NCI-H1930 (cell line): Measurements from ENCODE around the gene ANKRD12.
"Not testable (repeated sequence)": the region's sequence is repeated elsewhere in the genome, so short reads cannot be mapped to it uniquely, and the experiment has no call there.

Source experiments
- DNase-seq, 2 experiments: peaks; one replicate each; lab custom pipeline; 2025; lab: John Stamatoyannopoulos, UW

The ANKRD12 gene

DNA sequence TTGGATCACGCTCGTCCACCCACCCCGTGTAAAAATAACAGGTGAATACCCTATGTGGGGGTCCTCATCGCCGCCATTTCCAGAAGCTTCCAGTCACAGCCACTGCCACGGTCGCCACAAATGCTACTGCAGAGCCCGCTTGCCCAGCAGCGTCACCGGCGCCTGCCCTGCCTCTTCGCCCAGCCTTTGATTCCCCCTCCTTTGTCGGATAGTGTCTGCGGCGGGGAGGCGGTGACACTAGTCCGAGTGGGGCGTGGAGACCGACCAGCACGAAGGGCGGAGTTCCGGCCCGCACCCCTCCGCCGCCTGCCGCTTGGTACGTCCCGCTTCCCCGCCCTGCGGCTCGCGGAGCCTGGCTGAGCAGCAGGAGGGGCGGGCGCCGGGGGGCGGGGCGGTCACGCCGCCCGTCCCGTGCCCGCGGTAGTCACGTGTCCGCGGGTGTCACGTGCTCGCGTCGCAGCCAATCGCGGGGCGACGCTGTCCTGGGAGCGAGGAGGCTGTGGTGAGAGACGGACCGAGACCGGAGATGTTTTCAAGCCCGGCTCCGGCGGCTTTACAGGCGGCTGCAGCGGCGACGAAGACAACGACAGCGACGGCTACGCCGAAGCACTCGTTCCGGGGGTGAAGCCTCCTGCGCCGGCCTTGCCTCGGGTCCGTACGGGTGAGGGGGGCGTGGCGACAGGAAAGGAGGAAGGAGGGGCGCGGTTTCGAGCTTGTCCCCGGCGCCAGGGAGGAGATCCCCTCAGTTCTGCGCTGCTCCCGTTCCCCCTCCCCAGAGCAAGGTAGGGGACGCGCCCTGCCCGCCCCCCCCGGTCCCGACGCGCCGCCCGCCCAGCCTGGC is at the start of gene ANKRD12:
TSS of gene ANKRD12 (plus strand) at position 467 of the 841 bp plus-strand sequence. CDS start 45,652 bp downstream, outside the sequence.
- peak; percentile 74 to 88 for DNase-seq

GRCh38 chr18:9087144-9087543 is 49.4 kb upstream of the ANKRD12 start:
- DNase-seq, result no peak

GRCh38 chr18:9088252-9088651 is 48.3 kb upstream of the ANKRD12 start:
- DNase-seq, result no peak

- DNase-seq, result not testable (repeated sequence)
Observed at GRCh38 chr18:9088727-9089126, 47.9 kb upstream of the ANKRD12 start.

- no peak for DNase-seq
Observed at GRCh38 chr18:9090578-9090977, 46.0 kb upstream of the ANKRD12 start.

DNA sequence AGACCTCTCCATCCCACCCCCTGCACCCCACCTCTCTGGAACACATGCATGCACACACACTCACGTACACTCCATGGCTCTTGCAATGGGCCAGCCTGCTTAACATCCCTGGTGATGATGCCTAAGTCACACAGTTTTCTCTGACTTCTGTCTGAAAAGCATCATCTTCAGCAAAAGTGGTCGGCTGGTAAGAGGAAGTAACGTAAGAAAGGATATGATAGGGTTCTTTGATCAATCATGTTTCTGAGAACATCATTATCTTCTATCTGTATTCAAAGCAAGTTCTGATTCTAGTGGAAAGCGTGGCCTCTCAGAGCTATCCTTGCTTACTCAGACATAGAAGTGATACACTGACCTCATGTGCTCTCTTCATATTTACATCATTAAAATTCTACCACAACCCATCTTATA is 45.5 kb upstream of the ANKRD12 start:
- DNase-seq, result no peak

DNA sequence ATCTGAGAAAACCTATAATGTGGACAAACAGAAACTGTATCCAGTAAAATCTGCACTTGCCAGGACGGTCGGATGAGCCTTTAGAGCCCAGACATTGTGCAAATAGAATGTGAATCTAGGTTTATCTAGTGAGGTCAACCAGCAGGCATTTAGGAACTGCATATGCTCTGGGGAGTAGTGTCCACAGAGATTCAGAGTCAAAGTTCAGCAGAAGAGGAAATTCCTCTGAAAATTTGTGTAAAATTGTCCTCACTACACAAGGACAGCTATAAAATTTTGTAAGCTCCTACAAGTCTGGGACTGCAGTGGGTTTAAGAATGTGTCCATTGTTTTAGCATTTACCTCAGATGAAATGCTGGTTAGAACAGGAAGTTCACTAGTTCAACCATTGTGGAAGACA is 43.9 kb upstream of the ANKRD12 start:
- no peak for DNase-seq

- not testable (repeated sequence) for DNase-seq
Observed at GRCh38 chr18:9093109-9093508, 43.5 kb upstream of the ANKRD12 start.

GRCh38 chr18:9094307-9095226 is 42.0 kb upstream of the ANKRD12 start:
- no peak for DNase-seq

- DNase-seq, result no peak
Observed at GRCh38 chr18:9095297-9096006, 41.1 kb upstream of the ANKRD12 start.

GRCh38 chr18:9096007-9096371 is 40.6 kb upstream of the ANKRD12 start:
- no peak for DNase-seq

- no peak for DNase-seq
Observed at GRCh38 chr18:9096685-9097084, 39.9 kb upstream of the ANKRD12 start.

DNA sequence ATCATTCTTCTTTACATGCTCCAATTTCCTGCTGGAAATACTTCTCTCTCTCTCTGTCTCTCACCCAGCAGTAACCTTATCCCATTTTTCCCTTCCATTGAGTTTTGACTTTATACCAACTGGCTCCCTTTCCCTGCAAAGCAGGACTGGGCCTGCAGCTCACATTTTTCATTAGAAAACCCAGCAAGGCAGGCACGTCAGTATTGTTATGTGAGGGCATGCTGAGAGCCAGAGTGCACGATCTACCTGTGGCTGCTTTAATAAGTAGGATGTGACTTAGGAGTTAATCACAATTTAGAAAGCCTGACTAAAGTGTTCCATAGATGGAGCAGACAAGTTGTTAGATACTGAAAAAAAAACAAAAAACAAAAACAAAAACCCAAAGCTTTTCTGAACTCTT is 39.2 kb upstream of the ANKRD12 start:
- no peak for DNase-seq

DNA sequence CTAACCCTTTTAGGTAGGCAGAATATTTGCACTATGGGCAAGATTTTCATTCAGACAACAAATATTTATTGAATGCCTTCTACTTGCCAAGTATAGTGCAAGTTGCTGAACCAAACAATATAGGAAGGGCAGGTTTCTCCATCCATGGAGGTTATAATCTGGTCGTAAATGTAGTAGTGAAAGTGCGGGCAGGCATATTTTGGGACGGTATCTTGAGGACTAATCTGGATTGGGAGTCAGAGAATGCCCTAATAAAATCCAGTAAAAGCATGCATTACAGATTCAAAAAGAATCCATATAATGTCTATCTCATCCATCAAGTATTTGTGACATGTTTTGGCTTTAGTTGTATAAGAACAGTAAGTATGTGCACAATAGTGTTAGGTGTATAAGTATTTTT is 35.8 kb upstream of the ANKRD12 start:
- DNase-seq, result no peak

GRCh38 chr18:9101730-9102507 is 34.7 kb upstream of the ANKRD12 start:
- no peak for DNase-seq

DNA sequence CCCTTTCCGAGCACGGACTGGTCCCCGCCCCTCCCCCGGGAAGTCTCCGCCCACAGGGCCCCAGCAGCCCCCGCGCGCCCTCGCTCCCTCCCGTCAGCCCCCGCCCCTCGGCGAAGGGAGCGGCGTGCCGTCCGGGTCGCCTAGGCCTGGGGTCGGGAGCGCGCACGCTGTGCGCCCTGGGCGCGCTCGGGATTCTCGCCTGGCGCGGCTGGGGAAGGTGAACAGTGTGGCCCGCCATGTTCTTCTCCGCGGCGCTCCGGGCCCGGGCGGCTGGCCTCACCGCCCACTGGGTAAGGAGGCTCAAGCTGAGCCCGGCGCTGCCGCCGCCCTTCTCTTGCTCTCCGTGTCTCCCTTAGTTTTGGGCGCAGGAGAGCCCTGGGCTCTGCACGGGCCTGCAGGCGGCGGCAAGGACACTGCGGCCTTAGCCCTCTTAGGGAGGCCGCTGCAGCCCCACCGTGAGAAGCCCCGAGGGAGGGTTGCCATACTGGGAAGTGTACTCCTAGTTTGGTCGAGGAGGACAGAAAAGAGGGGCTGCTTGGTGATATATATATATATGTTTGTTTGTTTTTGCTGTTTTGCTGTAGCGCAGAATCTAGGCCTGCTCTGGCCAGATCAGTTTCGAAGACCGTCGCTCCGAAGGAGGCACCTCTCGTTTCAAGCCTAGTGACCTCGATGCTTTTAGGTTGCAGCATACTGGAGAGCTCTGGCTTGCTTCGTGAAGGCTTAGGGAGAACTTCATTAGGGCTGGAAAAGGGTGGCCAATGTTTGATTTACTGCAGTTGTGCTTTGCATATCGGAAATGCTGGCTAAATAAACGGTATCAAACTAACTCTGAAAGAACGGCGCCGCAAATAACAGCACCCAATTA is 33.8 kb upstream of the ANKRD12 start, which contains the start of gene NDUFV2:
TSS of gene NDUFV2 (plus strand) at position 192 of the 868 bp plus-strand sequence. CDS start at position 237, 45 bp downstream.
- peak; percentile 77 to 87 for DNase-seq

DNA sequence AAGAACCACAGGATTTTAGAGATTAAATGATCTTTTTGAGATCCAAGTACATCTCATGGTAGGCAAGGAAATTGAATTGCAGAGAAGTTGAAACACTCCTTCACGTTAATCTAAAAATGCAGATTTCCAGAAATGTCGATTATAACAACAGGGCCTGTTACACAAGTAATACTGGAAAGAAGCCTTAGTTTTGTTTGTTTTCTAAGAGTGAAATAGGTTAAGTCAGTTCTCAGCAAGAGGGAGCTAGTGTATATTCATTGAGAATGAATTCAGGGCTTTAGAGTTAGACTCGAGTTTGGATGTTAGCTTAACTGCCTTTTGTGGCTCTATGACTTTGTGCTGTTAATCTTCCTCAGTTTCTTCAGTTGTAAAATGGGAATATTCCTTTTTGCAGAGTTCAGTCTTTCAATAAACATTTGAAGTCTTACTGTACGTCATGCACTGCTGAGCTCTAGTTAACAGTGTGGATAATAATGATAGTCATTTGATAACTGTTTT is 33.2 kb upstream of the ANKRD12 start:
- no peak for DNase-seq

DNA sequence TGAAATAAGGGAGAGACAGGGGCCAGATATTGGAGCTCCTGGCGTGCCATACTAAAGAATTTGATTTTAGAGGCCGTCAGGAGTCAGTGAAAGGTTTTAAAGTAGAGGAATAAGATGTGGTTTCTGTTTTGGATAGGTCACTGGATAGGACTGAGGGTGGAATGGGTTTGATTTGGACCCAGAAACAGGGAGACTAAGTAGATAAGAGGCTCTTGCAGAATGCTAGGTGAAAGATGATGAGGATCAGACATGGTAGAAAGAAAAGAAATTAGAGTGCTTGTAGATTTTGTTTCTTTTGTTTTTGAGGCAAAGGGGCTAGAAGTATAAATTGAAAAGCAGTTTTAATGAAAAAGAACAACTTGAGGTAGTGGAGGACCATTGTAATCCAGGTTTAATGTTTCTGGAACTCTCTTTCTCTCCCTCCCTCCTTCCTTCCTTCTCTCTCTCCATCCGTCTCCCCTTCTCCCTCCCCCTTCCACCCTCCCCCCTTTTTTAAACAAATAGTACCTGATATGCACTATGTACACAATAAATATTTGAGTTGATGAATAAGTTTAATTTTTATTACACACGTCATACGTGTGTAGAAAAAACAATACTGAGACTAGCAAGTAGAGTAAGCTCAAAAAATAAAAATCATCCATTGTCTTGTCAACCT is 32.2 kb upstream of the ANKRD12 start:
- DNase-seq, result no peak

DNA sequence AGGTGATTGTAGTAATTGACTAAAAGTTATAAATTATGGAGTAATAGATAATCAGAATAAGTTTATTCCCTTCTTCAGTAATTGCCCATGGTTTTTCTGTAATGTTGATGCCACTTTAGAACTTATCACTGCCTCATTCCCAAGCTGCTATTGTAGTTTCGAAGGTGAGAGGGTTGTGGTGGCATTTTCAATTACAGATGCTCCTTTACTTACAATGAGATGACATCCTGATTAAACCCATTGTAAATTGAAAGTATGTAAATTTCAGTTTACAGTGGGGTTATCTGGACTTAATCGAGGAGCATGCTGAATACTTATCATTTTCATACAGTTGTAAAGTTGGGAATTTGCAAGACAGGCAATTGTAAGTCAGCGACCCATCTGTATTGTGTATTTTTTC is 31.2 kb upstream of the ANKRD12 start:
- no peak for DNase-seq

- DNase-seq, result no peak
Observed at GRCh38 chr18:9106094-9106493, 30.5 kb upstream of the ANKRD12 start.
